Glutamatergic neuron (in vitro differentiated cells): ENCODE data around the gene STK33. TPM values are rescaled to one million over a fixed set of nuclear protein-coding genes. Genes with fewer than 3 reads are reported as not detected.

Experiments used
- DNase-seq: peaks from one replicate; pipeline ENCODE4 v3.0.0; 2022
- H3K27ac Mint-ChIP-seq: one replicate; pipeline ENCODE4 v1.8.0; 2020; ENCODE audit warnings: mild to moderate bottlenecking, mixed read lengths, inconsistent platforms; ENCODE audit not compliant: unreplicated experiment
- H3K27me3 Mint-ChIP-seq: one replicate; pipeline ENCODE4 v1.8.0; 2020; ENCODE audit warnings: mild to moderate bottlenecking, moderate library complexity, mixed read lengths, inconsistent platforms; ENCODE audit not compliant: unreplicated experiment
- H3K36me3 Mint-ChIP-seq: one replicate; pipeline ENCODE4 v1.8.0; 2020; ENCODE audit warnings: mild to moderate bottlenecking, mixed read lengths, inconsistent platforms; ENCODE audit not compliant: unreplicated experiment
- H3K4me1 Mint-ChIP-seq: one replicate; pipeline ENCODE4 v1.8.0; 2020; ENCODE audit warnings: mild to moderate bottlenecking, low read depth, mixed read lengths, inconsistent platforms; ENCODE audit not compliant: unreplicated experiment
- H3K4me3 Mint-ChIP-seq: one replicate; pipeline ENCODE4 v1.8.0; 2020; ENCODE audit warnings: mild to moderate bottlenecking, mixed read lengths, inconsistent platforms; ENCODE audit not compliant: unreplicated experiment
- H3K9me3 Mint-ChIP-seq: one replicate; pipeline ENCODE4 v1.8.0; 2020; ENCODE audit warnings: mild to moderate bottlenecking, moderate library complexity, mixed read lengths, inconsistent platforms; ENCODE audit not compliant: unreplicated experiment
- CTCF ChIP-seq: fragments of 200-600 bp; sonication (generic); IDR thresholded peaks from one replicate; pipeline ENCODE4 v1.5.0; 2021; ENCODE audit not compliant: partially characterized antibody, unreplicated experiment
- total RNA-seq: library from RNA; stranded (reverse); fragmentation: NEBNext Ultra II Directional; extraction: Animal tissue kit (Norgen Biotek cat#: 25700); gene quantifications from one replicate; pipeline ENCODE4 v1.2.1, GENCODE V29; 2021; ENCODE audit not compliant: unreplicated experiment

Gene STK33
- total RNA-seq, 1 donor from 2014 or later: 8.5 TPM

GRCh38 chr11:8415195-8415594, 178.8 kb downstream of the STK33 start:
- H3K9me3 Mint-ChIP-seq: no peaks in the 10 kb centered on the region
- H3K4me3 Mint-ChIP-seq: no peak overlapping the region
- no peak overlapping the region for H3K27ac Mint-ChIP-seq
- no peak for DNase-seq
- no peaks in the 10 kb centered on the region for H3K27me3 Mint-ChIP-seq
- no peak for TF ChIP-seq CTCF
- H3K4me1 Mint-ChIP-seq: peaks cover 1% of the 10 kb centered on the region
- H3K36me3 Mint-ChIP-seq: no peaks in the 10 kb centered on the region

GRCh38 chr11:8408151-8408941, 185.7 kb downstream of the STK33 start:
- no peaks in the 10 kb centered on the region for H3K9me3 Mint-ChIP-seq
- H3K27me3 Mint-ChIP-seq: no peaks in the 10 kb centered on the region

GRCh38 chr11:8403310-8403709, 190.7 kb downstream of the STK33 start:
- no peak overlapping the region for H3K4me3 Mint-ChIP-seq
- no peaks in the 10 kb centered on the region for H3K9me3 Mint-ChIP-seq
- peaks cover 4% of the 10 kb centered on the region for H3K36me3 Mint-ChIP-seq
- H3K27me3 Mint-ChIP-seq: no peaks in the 10 kb centered on the region
- no peak overlapping the region for H3K27ac Mint-ChIP-seq
- no peak for DNase-seq
- peaks cover 2% of the 10 kb centered on the region for H3K4me1 Mint-ChIP-seq
- no peak for TF ChIP-seq CTCF

More at GRCh38 chr11:8408151-8408941, 185.7 kb downstream of the STK33 start:
- no peak overlapping the region for H3K4me3 Mint-ChIP-seq
- DNase-seq: no peak
- TF ChIP-seq CTCF: no peak
- H3K27ac Mint-ChIP-seq: no peak overlapping the region
- H3K4me1 Mint-ChIP-seq: peaks cover 7% of the 10 kb centered on the region
- no peaks in the 10 kb centered on the region for H3K36me3 Mint-ChIP-seq

- Mint-ChIP-seq H3K9me3 (peaks cover 2% of the 10 kb centered on the region), H3K27me3 (no peaks in the 10 kb centered on the region), H3K4me3 (no peak overlapping the region), H3K4me1 (peaks cover 2% of the 10 kb centered on the region), H3K36me3 (peaks cover 5% of the 10 kb centered on the region), H3K27ac (no peak overlapping the region)
- no peak for DNase-seq
- no peak for TF ChIP-seq CTCF
Observed at GRCh38 chr11:8392886-8393285, 201.1 kb downstream of the STK33 start.

GRCh38 chr11:8392166-8392565, 201.9 kb downstream of the STK33 start:
- DNase-seq: no peak
- peaks cover 2% of the 10 kb centered on the region for H3K4me1 Mint-ChIP-seq
- no peak overlapping the region for H3K27ac Mint-ChIP-seq
- peaks cover 2% of the 10 kb centered on the region for H3K9me3 Mint-ChIP-seq
- no peaks in the 10 kb centered on the region for H3K36me3 Mint-ChIP-seq
- no peak overlapping the region for H3K4me3 Mint-ChIP-seq
- H3K27me3 Mint-ChIP-seq: no peaks in the 10 kb centered on the region
- no peak for TF ChIP-seq CTCF
